HG03457 (cell line): ENCODE results near the gene HIBCH.
"Not testable (repeated sequence)": the region's sequence is repeated elsewhere in the genome, so short reads cannot be mapped to it uniquely, and the experiment has no call there.

ENCODE experiments used
- ATAC-seq: cut with Tn5 transposase; IDR thresholded peaks from one replicate; pipeline ENCODE4 v1.9.1; 2021; ENCODE audit warnings: moderate number of reproducible peaks; ENCODE audit not compliant: unreplicated experiment

Gene HIBCH

DNA sequence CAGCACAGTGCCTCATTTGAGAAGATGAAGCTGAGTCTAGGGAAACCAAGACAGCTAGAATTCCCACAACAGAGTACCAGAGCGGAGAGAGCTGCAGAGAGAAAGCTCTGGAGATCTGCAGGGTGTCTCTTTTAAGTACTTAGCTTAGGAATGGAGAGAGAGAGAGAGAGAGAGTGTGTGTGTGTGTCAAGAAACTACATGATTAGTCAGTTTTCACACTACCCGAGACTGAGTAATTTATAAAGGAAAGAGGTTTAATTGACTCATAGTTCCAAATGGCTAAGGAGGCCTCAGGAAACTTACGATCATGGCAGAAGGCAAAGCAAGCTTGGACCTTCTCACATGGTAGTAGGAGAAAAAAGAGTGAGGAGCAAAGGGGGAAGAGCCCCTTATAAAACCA lies 64.0 kb downstream of the HIBCH start:
- no peak for ATAC-seq

DNA sequence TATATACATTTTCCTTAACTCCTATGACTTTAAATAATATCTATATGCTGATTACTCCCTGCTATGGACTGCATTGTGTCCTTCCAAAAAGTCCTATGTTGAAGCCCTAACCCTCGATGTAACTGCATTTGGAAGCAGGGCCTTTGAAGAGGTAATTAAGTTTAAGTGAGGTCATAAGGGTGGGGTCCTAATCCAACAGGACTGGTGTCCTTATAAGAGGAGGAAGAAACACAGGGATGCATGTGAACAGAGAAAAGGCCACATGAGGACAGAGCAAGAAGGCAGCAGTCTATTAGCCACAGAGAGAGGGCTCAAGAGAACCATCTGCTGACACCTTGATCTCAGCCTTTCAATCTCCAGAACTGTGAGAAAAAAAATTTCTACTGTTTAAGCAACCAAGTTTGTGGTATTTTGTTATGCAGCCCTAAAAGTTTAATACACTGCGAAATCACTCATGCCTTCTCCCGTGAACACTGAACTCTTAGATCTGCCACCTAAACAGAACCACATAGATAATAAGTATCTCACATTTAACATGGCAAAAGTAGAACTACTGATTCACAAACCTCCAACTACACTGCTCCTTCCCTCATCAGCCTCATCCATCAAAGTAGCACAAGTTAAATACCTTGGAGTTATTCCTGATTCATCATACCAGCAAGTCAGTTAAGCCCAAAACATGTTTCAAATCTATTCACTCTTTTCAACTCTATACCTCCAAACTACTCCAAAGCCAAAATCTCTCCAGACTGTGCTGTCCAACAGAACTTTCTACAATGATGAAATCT lies 65.4 kb downstream of the HIBCH start:
- ATAC-seq: no peak

DNA sequence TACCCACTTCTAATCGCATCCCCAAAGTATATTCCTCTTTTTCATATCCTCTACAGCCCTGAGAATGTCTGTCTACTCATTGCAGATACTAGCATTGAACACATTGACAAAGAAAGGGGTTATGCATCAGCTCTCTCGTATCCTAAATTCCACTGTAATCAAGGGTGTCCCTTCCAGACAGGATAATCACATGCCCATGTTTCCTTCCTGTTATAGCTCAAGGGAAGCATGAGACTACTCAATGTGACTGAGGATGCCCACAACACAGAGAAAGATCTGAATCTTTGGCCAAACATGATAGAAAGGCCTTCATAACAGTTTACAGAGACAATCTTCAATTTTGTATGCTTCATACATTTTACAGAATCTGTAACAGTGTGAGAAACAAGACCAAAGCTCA lies 69.2 kb downstream of the HIBCH start:
- no peak for ATAC-seq

DNA sequence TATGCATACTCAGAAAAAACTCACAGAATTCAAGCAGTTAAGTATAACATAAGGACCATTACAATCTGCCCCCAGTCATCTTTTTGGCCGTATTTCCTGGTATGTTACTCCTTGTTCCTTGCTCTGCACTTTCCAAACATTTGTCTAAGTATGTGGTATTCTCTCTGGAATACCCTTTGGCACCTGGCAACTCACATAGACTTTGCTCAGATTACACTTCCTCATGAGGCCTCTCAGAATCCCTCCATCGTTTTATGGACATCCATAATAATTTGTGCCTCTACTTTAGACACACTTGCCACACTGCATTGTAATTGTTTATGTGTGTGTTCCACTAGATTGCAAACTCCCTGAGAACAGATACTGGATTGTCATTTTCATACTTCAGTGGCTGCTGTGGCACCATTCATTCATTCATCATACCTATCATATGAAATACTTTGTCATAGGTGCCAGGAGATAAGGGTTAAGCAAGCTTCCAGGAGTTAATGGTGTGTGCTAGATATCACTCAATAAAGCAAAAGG lies 84.0 kb downstream of the HIBCH start:
- no peak for ATAC-seq

DNA sequence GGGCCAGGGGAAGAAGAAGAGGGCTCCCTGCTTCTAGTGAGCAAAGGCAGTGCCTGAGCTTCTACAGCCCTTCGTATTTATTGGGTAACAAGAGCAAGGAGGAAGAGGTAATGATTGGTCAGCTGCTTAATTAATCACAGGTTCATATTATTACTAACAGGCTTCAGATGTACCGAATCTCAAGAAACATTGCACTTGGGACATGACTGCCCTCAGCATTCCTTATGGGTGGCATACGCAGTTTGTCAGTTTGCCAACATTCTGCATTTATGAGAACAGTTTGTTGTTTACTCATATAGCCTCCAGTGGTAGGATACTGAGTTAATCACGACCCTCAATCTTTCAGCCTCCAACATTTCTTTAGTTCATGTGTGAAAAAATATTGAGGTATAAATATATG lies 84.5 kb downstream of the HIBCH start:
- ATAC-seq: no peak

DNA sequence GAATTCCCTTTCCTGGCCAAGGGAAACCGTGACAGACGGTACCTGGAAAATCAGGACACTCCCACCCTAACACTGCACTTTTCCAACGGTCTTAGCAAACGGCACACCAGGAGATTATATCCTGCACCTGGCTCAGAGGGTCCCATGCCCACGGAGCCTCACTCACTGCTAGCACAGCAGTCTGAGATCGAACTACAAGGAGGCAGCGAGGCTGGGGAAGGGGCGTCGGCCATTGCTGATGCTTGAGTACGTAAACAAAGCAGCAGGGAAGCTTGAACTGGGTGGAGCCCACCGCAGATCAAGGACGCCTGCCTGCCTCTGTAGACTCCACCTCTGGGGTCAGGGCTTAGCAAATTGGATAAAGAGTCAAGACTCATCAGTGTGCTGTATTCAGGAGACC lies 95.6 kb downstream of the HIBCH start:
- not testable (repeated sequence) for ATAC-seq

DNA sequence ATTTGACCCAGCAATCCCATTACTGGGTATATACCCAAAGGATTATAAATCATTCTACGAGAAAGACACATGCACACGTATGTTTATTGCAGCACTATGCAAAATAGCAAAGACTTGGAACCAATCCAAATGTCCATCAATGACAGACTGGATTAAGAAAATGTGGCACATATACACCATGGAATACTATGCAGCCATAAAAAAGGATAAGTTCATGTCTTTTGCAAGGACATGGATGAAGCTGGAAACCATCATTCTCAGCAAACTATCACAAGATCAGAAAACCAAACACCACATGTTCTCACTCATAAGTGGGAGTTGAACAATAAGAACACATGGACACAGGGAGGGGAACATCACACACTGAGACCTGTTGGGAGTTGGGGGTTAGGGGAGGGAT lies 96.9 kb downstream of the HIBCH start:
- not testable (repeated sequence) for ATAC-seq

DNA sequence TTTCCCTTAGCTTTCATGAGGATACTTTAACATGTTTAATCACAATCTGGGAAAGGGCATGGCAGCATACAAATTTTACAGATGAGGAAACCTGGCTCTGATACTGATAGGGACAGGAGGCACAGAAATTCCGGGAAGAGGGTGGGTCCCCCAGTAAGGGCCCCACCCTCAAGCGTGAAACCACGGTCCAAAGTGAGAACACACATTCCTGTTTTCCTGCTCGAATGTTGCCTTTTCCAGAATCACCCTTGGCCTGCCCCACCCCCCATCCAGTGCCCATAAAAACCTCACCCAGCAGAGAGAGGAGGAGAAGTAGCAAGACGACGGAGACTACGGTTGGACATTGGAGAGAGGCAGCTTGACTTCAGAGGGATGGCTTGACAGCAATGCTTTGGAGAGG lies 98.2 kb downstream of the HIBCH start:
- ATAC-seq: no peak

DNA sequence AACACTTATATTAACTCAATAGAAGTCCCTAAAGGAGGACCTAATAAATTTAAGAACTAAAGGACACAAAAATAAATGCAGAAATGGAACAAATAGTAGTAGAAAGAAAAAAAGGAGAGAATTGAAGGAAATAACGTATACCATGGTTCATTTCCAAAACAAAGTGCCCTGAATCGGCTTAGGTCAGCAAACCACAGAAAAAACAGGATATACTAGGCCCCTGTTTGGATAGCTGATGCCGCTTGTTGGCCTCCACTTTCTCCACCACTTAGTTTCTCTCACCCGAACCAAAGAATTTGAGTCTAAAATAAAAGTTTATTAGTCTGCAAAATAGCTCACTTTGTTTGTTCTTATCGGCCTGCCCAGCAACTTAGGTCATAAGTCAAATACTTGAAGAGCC lies 100.4 kb downstream of the HIBCH start:
- ATAC-seq: no peak

DNA sequence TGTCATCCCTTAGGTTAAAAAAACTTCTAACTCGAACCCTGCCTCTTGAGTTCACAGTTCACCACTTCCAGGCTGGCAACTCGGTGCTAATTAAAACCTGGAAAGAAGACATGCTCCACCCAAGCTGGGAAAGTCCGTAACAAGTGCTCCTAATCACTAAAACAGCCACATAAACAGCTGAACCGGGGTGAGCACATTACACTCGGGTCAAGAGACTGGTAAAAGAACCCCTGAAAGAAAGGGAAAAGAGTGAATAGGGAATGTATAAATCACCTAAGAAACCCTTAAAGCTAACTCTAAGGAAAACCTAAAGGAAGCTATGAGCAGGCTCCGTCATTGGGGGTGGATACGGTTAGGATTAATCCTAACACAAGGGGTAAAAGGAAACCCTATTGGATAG lies 102.0 kb downstream of the HIBCH start:
- no peak for ATAC-seq

DNA sequence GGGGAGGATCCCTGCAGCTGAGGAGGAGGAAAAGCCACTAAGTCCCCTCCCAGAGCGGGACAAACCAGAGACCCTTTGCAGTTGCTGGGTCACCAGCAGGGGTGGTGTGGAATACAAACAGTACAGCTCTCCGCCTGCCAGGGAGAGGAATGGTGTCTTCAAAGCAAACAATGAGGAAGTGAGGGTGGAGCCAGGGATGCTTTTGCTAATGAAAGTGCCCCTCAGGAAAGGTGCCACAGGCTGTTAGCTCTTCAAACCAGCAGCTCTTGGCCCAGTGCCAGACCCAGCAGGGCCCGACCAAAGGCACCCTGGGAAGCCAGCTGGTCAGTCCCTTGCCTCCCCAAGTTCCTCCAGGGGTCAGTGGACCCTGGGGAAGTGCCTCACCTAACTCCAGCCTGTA lies 102.8 kb downstream of the HIBCH start:
- no peak for ATAC-seq

DNA sequence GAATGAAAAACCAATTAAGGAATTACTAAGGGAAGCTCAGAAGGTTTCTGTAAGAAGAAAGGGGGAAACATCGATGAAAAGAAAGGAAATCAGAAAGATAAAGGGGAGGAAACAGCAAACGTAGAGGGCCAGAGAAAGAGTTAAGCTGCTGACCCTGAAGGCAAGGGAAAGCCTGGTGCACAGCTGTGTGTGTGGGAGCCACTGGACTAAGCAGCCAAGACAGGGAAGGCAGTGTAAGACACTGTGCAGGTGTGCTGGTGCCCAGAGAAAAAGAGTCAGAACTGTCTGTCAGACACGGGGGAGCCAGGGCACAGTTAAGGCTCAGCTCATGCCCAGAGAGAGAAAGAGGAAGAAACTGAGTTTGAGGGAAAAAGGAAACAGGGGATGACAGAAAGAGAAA lies 104.0 kb downstream of the HIBCH start:
- no peak for ATAC-seq

DNA sequence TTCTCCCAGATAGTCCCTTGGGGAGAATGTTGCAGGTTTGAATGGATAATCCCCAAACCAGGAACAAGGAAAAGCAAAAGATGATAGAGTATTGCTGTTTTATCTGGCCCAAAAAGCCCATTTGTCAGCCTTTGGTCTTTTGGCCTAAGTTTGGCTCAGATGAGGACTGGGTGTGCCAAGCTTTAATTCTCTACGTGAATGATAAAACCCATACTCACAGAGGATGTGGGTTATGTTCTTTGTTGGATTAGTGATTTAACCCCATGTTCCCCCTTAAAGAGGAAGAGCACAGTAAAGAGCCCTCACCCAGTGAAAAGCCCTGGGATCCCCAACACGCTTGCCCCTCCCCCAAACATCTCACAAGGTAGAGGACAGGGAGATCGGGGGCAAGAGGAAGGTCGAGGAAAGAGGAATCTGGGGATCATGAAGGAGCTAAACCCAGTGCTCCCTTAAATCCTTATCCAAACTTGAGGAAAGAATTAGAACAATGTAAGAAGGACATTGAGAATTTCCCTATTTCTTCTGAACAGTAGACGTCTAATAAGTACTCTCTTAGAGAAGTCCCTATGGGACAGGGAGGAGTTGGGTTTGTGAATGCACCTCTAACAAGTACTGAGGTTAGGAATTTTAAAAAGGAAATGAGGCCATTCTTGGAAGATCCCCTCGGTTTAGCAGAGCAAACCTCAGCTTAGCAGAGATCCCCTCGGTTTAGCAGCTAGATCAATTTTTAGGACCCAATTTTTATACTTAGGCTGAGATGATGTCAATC lies 105.0 kb downstream of the HIBCH start:
- ATAC-seq: no peak

DNA sequence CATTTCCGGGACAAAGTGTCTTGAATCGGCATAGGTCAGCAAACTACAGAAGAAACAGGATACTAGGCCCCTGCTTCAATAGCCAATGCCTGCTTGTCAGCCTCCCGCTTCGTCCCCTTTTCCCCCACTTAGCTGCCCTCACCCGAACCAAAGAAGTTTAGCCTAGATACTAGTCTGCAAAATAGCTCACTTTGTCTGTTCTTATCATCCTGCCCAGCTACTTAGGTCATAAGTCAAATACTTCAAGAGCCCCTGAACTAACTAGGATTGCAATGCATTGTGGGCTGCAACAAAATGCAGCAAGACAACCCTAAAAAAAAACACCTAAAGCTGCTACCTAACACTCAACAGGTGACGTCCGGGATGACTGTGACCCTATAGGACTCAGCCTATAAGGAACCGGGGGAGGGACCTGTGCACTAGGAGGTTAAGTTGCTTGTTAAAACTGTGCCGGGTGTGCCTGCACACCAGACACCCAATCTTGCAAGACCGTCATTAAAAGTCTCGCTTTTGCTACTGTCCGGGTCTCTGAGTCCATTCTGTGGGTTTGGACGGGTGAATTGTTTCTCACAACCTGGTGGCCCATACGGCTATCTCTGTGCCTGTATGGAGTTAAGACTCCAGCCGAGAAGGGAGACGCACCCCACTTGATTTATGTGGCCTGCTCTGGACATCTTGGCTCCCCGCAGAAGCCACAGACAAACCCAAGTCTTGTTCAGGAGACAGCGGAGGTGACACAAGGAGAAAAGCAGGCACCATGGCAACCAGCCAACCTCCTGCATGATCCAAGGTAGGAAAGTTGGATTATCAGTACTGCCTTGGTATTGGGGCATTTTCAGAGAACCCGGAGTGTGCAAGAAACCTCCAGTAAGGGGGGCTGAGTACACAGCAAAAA lies 105.9 kb downstream of the HIBCH start:
- no peak for ATAC-seq

DNA sequence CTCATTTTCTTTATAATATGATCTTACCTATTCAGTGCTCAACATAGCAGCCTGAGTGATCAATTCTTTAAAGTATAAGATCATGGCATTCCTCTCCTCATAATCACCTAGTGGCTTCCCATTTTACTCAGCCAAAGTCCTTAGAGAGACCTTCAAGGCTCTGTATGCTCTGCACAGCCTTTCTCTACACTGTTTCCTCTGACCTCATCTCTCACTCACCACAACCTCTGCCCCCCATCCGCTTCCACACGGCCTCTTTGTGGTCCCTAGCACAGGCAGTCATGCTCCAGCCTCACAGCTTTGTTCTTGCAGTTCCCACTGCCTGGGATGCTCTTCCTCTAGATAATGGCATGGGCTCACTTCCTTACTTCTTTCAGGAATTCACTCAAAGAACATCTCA lies 109.2 kb downstream of the HIBCH start:
- no peak for ATAC-seq

DNA sequence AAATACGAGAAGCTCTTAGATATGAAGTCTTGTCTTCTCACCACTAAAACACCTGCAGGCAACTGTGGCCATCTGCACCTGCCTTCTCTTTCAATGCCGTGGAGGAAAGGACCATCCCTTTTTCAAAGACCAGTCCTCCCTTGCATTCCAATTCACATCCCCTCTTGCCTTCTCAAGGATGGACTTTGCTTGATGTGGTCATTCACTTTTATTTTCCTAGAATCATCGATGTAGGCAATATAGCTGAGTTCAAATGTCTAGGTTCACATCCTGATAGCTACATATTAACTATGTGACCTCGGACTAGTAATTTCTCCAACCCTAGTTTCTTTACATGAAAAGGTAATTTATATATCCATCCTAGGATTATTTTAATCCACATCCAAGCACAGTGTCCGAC lies 110.1 kb downstream of the HIBCH start:
- ATAC-seq: no peak

DNA sequence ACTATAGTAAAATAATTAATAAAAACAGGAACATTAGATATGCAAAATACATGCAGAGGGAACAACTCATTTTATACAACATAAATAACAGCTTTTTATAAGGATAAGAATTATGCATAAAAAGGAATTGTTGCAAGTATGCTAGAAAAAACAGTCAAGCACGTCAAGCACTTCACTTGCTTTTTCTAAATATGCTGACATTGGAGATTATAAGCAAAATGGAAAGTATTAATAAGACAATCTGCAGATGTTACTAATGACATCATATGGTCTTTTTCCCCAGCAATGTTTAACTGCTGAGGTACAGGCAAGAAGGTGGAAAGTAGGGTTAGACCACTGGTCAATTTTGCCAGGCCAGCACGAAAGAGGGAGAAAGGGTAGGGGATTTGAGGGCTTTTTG lies 111.7 kb downstream of the HIBCH start:
- no peak for ATAC-seq

DNA sequence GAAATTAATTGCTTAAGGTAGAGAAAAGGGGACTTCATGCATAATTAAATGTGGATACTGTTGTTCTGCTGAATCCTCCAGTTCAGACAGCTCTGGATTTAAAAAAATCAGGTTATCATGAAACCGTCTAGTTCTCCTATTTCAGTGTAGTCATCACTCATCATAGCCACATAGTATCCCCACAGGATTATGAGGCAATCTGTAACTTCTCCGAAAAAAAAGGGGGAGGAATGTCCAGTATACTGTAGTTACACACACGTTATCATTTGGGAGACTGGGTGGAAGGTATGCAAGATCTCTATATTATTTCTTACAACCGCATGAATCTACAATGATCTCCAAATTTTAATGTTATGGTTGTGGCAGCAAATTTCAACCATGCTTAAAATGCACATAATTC lies 114.0 kb downstream of the HIBCH start:
- no peak for ATAC-seq

DNA sequence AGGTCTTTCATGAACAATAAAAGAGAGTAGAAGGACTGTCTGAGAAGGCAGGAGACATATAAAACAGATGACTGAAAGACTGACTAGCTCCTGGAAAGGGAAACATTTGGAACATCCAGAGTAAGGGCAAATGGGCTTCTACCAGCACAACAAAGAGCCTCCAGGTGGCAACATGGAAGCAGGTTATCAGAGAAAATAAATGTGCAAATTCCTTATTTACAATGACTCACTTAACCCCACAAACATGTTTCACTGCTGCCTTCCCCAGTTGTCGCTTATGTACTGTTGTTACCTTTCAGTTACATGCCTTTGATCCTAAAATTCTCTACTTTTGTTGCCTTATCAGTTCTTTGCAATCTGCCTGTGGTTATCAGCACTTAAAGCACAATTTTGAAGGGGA lies 117.0 kb downstream of the HIBCH start:
- ATAC-seq: no peak

DNA sequence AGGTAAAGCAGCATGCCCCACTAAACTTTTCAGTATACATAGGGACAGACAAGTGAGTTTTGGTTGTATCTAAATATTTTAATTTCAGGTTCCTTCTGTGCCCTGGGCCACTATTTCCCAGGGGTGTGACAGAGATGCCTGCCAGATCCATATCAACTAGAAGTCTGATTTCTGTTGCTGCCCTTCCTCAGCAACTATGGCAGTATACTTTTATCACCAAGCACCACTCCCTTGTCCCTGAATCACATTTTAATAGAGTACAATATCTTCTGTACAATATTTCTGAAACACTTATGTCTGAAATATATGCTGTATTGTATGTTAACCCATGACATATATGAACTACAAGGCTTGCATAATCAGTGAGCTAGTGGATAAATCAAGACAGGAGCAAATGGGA lies 117.6 kb downstream of the HIBCH start:
- no peak for ATAC-seq

DNA sequence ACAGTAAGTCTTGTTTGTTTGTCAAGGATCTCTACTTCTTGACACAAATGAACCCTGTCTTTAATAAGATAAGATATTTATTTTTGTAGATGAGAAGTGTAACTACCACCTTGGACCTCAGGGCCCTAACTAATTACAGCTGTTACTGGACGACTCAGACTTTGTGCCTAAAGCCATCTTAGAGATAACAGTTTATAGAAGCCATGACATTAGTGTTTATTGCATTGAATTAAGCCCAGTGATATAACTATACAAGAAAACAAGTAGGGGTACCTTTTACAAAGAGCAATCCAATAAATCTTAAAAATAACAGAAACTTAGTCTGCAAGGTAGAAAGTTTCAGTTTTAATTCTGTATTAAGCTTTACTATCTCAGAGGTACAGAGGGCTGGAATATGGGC lies 119.0 kb downstream of the HIBCH start:
- ATAC-seq: no peak
